CD4-positive, alpha-beta T cell (primary cell): ENCODE data around the gene DNAH17. TPM values are rescaled to one million over a fixed set of nuclear protein-coding genes. Genes with fewer than 3 reads are reported as not detected.

Experiments used
- ATAC-seq: fragments of 200-7000 bp; cut with Tn5 transposase; one replicate; pipeline ENCODE4 v1.10.0; 2022; ENCODE audit warnings: mild to moderate bottlenecking; ENCODE audit not compliant: poor library complexity
- CTCF ChIA-PET: fragments of 350-600 bp; sonication (Branson Sonifier 250); formaldehyde crosslinking; loops from one replicate; lab custom pipeline; 2021; ENCODE audit warnings: antibody characterized with exemption, inconsistent platforms; lab: Charles Lee
- POLR2A ChIA-PET: fragments of 350-600 bp; sonication (Branson Sonifier 250); formaldehyde crosslinking; loops from one replicate; lab custom pipeline; 2021; ENCODE audit warnings: antibody characterized with exemption, inconsistent platforms; lab: Charles Lee
- DNase-seq, 14 experiments: peaks; one replicate each; pipeline ENCODE4 v3.0.0-alpha.2; 2013 to 2020; ENCODE audit warnings: mixed read lengths in 2 of 14
- H3K27ac ChIP-seq, 2 donors: one replicate each; pipeline versions ENCODE4 v1.5.1 to v1.7.0; 2013; ENCODE audit warnings: low read length in 2 of 2, low read depth in 1 of 2, mild to moderate bottlenecking in 1 of 2
- H3K27me3 ChIP-seq, 2 experiments: 1 replicate in 1 of 2; 2 replicates in 1 of 2; pipeline versions ENCODE4 v1.6.1 to v1.7.0; 2013; ENCODE audit warnings: low read length in 2 of 2, control low read depth in 1 of 2, mild to moderate bottlenecking in 1 of 2, moderate library complexity in 1 of 2; ENCODE audit not compliant: insufficient read depth in 2 of 2, control insufficient read depth in 1 of 2
- H3K36me3 ChIP-seq: one replicate; pipeline ENCODE4 v1.6.1; 2013; ENCODE audit warnings: low read length, control low read depth; ENCODE audit not compliant: insufficient read depth
- H3K4me1 ChIP-seq: one replicate; pipeline ENCODE4 v1.6.1; 2013; ENCODE audit warnings: low read length, control low read depth; ENCODE audit not compliant: insufficient read depth
- H3K4me3 ChIP-seq: one replicate; pipeline ENCODE4 v1.5.1; 2013; ENCODE audit warnings: mild to moderate bottlenecking, low read length, moderate library complexity
- H3K9me3 ChIP-seq, 2 experiments: 1 replicate in 1 of 2; 2 replicates in 1 of 2; pipeline versions ENCODE4 v1.6.1 to v1.7.0; 2013; ENCODE audit warnings: low read length in 2 of 2, mild to moderate bottlenecking in 2 of 2, control low read depth in 1 of 2, moderate library complexity in 1 of 2; ENCODE audit not compliant: control insufficient read depth in 1 of 2, insufficient read depth in 1 of 2
- H3K27ac Mint-ChIP-seq: one replicate; pipeline ENCODE4 v1.8.0; 2020; ENCODE audit warnings: mixed read lengths
- H3K27me3 Mint-ChIP-seq: one replicate; pipeline ENCODE4 v1.8.0; 2021; ENCODE audit warnings: mixed read lengths
- H3K36me3 Mint-ChIP-seq: one replicate; pipeline ENCODE4 v1.8.0; 2021; ENCODE audit warnings: low read depth, mixed read lengths
- H3K4me1 Mint-ChIP-seq: one replicate; pipeline ENCODE4 v1.8.0; 2021; ENCODE audit warnings: low read depth, mixed read lengths
- H3K4me3 Mint-ChIP-seq: one replicate; pipeline ENCODE4 v1.8.0; 2020; ENCODE audit warnings: mild to moderate bottlenecking, mixed read lengths
- H3K9me3 Mint-ChIP-seq: one replicate; pipeline ENCODE4 v1.8.0; 2020; ENCODE audit warnings: mixed read lengths
- intact Hi-C, 2 experiments: fragments of 100-400 bp; cut with DNase I in 1 of 2; cut with micrococcal nuclease in 1 of 2; formaldehyde crosslinking; loops; one replicate each; pipeline versions ENCODE4 v1.15.1 to v1.9.0; 2023 to 2025; cut with DNase I, micrococcal nuclease
- total RNA-seq, 174 experiments: library from RNA in 2 of 174; stranded (reverse) in 2 of 174; gene quantifications; one replicate each; pipeline ENCODE4 v1.2.3 and lab custom pipeline; 2021 to 2026
- TF ChIP-seq, protein P1 (sequence below): fragments of 200-600 bp; IDR thresholded peaks from one replicate; pipeline ENCODE4 v1.8.0; 2022; ENCODE audit warnings: antibody characterized with exemption, mild to moderate bottlenecking

DNAH17 gene
- total RNA-seq, 2 experiments from 2014 or later = 0.14 TPM; not detected in 1

DNA sequence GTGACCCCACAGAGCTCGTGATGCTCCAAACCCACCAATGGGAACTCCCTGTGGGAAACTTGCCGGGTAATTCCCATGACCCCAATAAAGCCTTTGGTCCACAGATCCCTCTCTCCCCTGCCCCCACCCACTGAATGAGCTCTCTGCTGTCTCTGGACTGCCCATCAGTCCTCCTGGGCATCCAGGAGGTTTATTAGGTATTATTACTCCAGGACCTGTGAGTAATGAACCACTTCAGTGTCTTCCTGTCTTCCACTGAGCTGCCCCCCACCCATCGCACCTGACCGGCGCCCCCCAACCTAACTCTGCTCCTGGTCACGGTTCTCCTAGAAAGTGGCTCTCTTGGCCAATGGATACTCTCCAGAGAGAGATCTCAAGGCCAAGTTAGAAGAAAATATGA is 28.7 kb upstream of the DNAH17 start:
- Mint-ChIP-seq H3K27me3 (no peaks in the 10 kb centered on the region), H3K9me3 (no peaks in the 10 kb centered on the region), H3K4me3 (no peak overlapping the region), H3K4me1 (no peaks in the 10 kb centered on the region), H3K36me3 (no peaks in the 10 kb centered on the region), H3K27ac (no peak overlapping the region)
- H3K27me3 ChIP-seq = peaks cover 0 to 2% of the 10 kb centered on the region in 2 experiments
- POLR2A ChIA-PET = interaction anchor here (1.0 kb wide), 1 partner anchor 14 kb away, joined by 3 read pairs; no protein-coding TSS in a partner anchor
- DNase-seq (no peak), ATAC-seq (no peak)
- intact Hi-C loops = no loop called here
- CTCF ChIA-PET = no interaction called here
- TF ChIP-seq, protein P1, sequence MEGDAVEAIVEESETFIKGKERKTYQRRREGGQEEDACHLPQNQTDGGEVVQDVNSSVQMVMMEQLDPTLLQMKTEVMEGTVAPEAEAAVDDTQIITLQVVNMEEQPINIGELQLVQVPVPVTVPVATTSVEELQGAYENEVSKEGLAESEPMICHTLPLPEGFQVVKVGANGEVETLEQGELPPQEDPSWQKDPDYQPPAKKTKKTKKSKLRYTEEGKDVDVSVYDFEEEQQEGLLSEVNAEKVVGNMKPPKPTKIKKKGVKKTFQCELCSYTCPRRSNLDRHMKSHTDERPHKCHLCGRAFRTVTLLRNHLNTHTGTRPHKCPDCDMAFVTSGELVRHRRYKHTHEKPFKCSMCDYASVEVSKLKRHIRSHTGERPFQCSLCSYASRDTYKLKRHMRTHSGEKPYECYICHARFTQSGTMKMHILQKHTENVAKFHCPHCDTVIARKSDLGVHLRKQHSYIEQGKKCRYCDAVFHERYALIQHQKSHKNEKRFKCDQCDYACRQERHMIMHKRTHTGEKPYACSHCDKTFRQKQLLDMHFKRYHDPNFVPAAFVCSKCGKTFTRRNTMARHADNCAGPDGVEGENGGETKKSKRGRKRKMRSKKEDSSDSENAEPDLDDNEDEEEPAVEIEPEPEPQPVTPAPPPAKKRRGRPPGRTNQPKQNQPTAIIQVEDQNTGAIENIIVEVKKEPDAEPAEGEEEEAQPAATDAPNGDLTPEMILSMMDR = no peak
- H3K9me3 ChIP-seq = peaks cover 0 to 5% of the 10 kb centered on the region in 2 experiments
- H3K36me3 ChIP-seq = no peaks in the 10 kb centered on the region
- H3K4me1 ChIP-seq = no peaks in the 10 kb centered on the region
- no peak overlapping the region for H3K27ac ChIP-seq
- H3K4me3 ChIP-seq = no peak overlapping the region

DNA sequence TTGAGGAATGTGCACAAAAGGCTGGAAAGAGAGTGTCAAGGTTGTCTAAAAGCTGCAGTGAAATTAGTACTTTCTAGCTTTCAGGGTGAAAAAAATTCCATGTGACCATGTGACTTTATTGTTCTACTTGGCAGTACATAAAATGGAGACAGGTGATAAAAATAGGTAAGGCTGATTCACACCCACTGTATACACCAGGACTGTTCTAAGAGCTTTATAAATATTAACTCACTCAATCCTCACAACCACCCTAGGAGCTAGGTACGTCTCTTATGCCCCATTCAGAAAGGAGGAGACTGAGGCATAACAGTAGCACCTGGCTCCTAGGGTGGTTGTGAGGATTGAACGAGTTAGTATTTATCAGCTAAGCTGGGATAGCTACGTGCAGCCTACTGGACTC is 28.2 kb upstream of the DNAH17 start:
- intact Hi-C loops = no loop called here
- Mint-ChIP-seq H3K4me3 (no peak overlapping the region), H3K36me3 (no peaks in the 10 kb centered on the region), H3K27me3 (no peaks in the 10 kb centered on the region), H3K4me1 (no peaks in the 10 kb centered on the region), H3K27ac (no peak overlapping the region), H3K9me3 (no peaks in the 10 kb centered on the region)
- Histone ChIP-seq H3K4me3 (no peak overlapping the region), H3K27ac (no peak overlapping the region), H3K9me3 (peaks cover 0 to 5% of the 10 kb centered on the region in 2 experiments), H3K27me3 (peaks cover 0 to 2% of the 10 kb centered on the region in 2 experiments), H3K36me3 (no peaks in the 10 kb centered on the region), H3K4me1 (no peaks in the 10 kb centered on the region)
- no peak for DNase-seq
- ChIA-PET POLR2A (interaction anchor here (1.0 kb wide), 1 partner anchor 13 kb away, joined by 3 read pairs; no protein-coding TSS in a partner anchor), CTCF (interaction anchor here (0.6 kb wide), 1 partner anchor 30 kb away, joined by 3 read pairs; no protein-coding TSS in a partner anchor)
- ATAC-seq = no peak
- TF ChIP-seq, protein P1 = no peak

DNA sequence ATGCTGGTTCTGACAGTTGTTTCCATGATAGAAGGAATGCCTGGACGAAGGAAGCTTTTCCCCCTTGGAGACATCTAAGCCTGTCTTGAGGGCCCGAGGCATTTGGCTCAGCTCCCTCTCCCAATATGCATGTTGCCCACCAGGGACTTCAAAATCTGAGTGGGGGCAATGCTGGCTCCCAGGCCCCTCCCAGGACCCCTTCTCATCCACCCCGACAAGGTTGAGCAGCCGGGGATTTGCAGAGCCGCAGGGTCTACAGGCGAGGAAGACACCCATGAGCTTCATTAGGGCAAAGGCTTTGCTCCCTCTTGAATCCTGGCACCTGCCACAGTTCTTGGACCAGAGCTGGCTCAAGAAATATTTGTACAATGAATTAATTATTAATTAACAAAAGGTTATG is 25.1 kb upstream of the DNAH17 start:
- Histone ChIP-seq H3K27me3 (peaks cover 0 to 2% of the 10 kb centered on the region in 2 experiments), H3K9me3 (peaks cover 0 to 5% of the 10 kb centered on the region in 2 experiments), H3K27ac (no peak overlapping the region), H3K36me3 (no peaks in the 10 kb centered on the region), H3K4me3 (no peak overlapping the region), H3K4me1 (no peaks in the 10 kb centered on the region)
- Mint-ChIP-seq H3K4me1 (no peaks in the 10 kb centered on the region), H3K36me3 (no peaks in the 10 kb centered on the region), H3K27ac (no peak overlapping the region), H3K4me3 (no peak overlapping the region), H3K27me3 (peaks cover 8% of the 10 kb centered on the region), H3K9me3 (no peaks in the 10 kb centered on the region)
- CTCF ChIA-PET = no interaction called here
- no peak for DNase-seq
- intact Hi-C loops = no loop called here
- no peak for ATAC-seq
- POLR2A ChIA-PET = no interaction called here
- TF ChIP-seq, protein P1 = no peak
